GM21576 (cell line): ENCODE data around the gene SYNJ2BP.

Source experiments
- ATAC-seq: cut with Tn5 transposase; IDR thresholded peaks from one replicate; pipeline ENCODE4 v1.9.1; 2021; ENCODE audit warnings: mild to moderate bottlenecking, moderate library complexity; ENCODE audit not compliant: unreplicated experiment

Gene SYNJ2BP

DNA sequence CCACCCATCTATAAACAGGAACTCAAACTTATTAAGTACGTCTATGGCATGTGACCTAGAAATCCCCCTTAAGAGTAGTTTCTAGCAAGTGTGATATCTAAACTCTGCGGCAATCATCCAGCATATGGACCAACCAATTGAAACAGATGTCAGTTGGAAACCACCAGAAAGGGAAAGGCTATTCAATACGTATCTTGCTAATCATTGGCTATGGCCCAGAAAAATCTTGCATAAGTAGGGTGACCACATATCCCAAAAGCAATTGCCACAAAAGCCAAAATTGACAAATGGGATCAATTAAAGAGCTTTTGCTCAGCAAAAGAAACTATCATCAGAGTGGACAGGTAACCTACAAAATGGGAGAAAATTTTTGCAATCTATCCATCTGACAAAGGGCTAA lies 24.2 kb downstream of the SYNJ2BP start:
- ATAC-seq: no peak

DNA sequence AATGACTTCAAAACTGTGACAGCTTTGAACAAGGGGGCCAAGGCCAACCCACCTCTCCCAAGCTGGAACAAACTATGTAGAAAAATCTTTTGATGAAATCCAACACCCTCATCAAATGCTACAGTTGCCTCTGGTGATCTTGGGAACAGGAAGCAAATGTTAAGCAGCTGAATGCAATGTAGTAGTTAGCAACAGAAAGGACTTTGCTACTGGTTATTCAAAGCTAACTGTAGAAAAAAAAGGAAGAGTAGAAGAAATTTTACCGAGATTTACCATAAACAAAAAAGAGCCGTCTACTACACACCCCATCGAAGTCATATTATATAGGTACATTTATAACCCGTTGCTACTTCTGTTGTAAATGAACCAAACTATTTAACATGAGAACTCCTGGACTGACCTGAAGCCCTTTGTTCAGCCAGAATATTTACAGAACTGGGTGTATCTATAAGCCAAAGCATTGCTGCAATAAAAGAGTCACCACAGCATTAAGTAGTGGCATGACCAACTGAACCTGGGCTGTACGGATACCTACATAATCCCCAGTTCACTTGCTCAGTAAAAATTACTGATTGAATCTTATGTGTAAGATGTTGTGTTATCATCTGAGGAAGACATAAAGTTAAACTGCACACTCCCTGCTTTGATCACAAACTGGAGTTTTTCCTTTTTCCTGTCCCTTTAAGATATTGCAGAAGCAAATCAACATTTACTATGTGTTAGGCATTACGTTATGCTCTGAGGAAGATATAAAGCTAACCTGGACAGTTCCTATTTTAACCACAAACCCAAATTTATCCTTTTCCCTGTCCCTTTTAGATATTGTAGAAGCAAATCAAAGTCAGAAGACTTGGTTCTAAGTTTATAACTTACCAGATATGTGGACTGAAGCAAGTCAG lies 25.1 kb downstream of the SYNJ2BP start:
- ATAC-seq: no peak

DNA sequence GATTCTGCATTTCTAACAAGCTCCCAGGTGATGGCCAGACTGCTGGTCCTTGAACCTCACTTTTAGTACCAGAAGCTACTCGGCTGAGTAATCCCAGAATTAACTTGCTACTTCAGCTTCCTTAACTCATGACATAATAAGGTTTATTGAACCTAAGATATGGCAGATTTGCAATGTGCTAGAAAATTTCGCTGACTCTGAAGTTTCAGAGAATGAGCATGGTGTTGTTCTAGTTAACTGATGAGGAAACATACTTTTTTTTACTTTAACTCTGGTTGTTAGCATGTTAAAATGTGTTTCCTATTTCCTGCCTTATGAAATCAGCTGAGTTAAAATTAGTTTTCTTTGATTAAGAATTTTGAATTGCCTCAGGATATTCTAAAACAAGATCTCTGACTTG lies 34.4 kb downstream of the SYNJ2BP start:
- ATAC-seq: no peak

DNA sequence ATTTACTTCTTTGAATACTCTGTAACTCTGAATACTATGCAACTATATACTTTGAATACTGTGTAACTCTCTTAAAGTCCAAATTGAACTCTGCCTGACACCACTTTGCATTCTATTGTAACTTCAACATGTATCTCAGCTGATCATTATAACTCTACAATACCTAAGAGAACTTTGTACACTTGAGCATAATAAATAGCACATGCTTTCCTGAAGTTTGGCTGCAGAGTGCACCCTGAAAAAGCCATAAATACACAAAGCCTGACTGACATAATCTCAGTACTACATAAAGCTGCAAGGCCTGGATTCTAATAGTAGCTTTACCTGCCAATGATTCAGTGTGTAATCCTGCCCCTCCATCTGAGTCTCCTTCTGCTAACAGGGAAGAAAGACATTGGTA lies 36.1 kb downstream of the SYNJ2BP start:
- no peak for ATAC-seq

DNA sequence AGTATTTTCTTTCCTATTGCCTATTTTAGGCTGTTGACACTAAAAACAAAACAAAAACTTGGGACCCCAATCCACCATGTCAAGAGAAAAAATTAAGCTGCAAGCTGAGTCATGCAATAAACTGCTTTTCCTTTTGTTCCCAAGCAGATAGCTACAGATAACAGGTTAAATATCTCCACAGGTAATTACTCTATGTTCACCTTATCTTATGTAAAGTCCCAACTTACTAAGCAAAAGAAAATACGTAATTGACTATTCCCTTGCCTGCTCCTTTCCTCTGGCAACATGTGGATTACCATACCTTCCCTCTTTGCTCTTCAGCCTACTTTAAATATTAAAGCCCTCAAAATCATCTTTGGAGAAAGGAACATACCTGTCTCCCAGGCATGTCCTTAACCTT lies 38.2 kb downstream of the SYNJ2BP start:
- no peak for ATAC-seq
